HCT116 (cell line): ENCODE results near the gene LSP1. TPM values are rescaled to one million over a fixed set of nuclear protein-coding genes. Genes with fewer than 3 reads are reported as not detected.

Experiments used
- ATAC-seq: fragments of 200-7000 bp; cut with Tn5 transposase; 2 replicates; pipeline ENCODE4 v1.9.1; 2020; ENCODE audit warnings: mild to moderate bottlenecking, moderate library complexity
- BruUV-seq: library from RNA; stranded (reverse); fragments of 400-500 nt; replicated peaks from 2 replicates; lab custom pipeline; 2021; lab: Mats Ljungman, UMichigan
- CTCF ChIA-PET: fragments of 300-600 bp; sonication (Branson Sonifier 250); formaldehyde crosslinking; loops from one replicate; lab custom pipeline; 2021; ENCODE audit warnings: antibody characterized with exemption; lab: Charles Lee
- POLR2A ChIA-PET: fragments of 300-600, 350-600 bp; sonication (Branson Sonifier 250); formaldehyde crosslinking; loops from one replicate; lab custom pipeline; 2021; ENCODE audit warnings: antibody characterized with exemption; lab: Charles Lee
- RAD21 ChIA-PET, 2 experiments: fragments of 300-600 bp; sonication (Branson Sonifier 250); formaldehyde crosslinking; loops; one replicate each; lab custom pipeline; 2023; ENCODE audit warnings: low total read pairs in 2 of 2; ENCODE audit not compliant: uncharacterized antibody in 2 of 2, unreplicated experiment in 2 of 2, low non-redundant PET in 1 of 2; lab: Charles Lee
- DNase-seq: peaks from one replicate; pipeline ENCODE4 v3.0.0-alpha.2; 2010; ENCODE audit warnings: low read depth, low spot score
- H2AFZ ChIP-seq: fragments of 200-600 bp; shearing (Covaris generic), sonication (generic); 2 replicates; pipeline ENCODE4 v1.6.1; 2017; ENCODE audit warnings: low read depth, mixed run types, mixed read lengths, antibody characterized with exemption, low read length; ENCODE audit not compliant: poor library complexity, severe bottlenecking
- H3K27ac ChIP-seq: 2 replicates; pipeline ENCODE4 v1.5.1; 2012; ENCODE audit warnings: low read depth, low read length
- H3K27me3 ChIP-seq: fragments of 200-600 bp; sonication (generic); 2 replicates; pipeline ENCODE4 v1.6.1; 2016; ENCODE audit warnings: mixed run types, low read length, mixed read lengths; ENCODE audit not compliant: insufficient read depth
- H3K36me3 ChIP-seq, 2 experiments: fragments of 200-500 bp in 1 of 2; fragments of 200-600 bp in 1 of 2; sonication (Bioruptor generic) in 1 of 2; sonication (generic) in 1 of 2; 2 replicates each; pipeline versions ENCODE4 v1.5.1 to v1.6.1; 2014 to 2016; ENCODE audit warnings: low read length in 2 of 2, inconsistent platforms in 1 of 2, mixed read lengths in 1 of 2, mixed run types in 1 of 2; ENCODE audit not compliant: insufficient read depth in 2 of 2, control insufficient read depth in 1 of 2
- H3K4me1 ChIP-seq, 2 experiments: fragments of 200-600 bp in 1 of 2; sonication (generic) in 1 of 2; 2 replicates each; pipeline versions ENCODE4 v1.5.1 to v1.6.1; 2012 to 2017; ENCODE audit warnings: low read length in 2 of 2, inconsistent platforms in 1 of 2, mild to moderate bottlenecking in 1 of 2, mixed read lengths in 1 of 2, mixed run types in 1 of 2, moderate library complexity in 1 of 2; ENCODE audit not compliant: insufficient read depth in 2 of 2, control insufficient read depth in 1 of 2
- H3K4me2 ChIP-seq: fragments of 200-600 bp; sonication (generic); 2 replicates; pipeline ENCODE4 v1.6.1; 2017; ENCODE audit warnings: mixed run types, low read length, mixed read lengths
- H3K4me3 ChIP-seq, 2 experiments: fragments of 200-600 bp in 1 of 2; sonication (generic) in 1 of 2; replicated peaks in 1 of 2; 2 replicates each; pipeline ENCODE4 v1.5.1; 2011 to 2016; ENCODE audit warnings: low read length in 2 of 2, control low read depth in 1 of 2, low read depth in 1 of 2, mild to moderate bottlenecking in 1 of 2, mixed read lengths in 1 of 2, mixed run types in 1 of 2
- H3K79me2 ChIP-seq: fragments of 200-600 bp; sonication (generic); 2 replicates; pipeline ENCODE4 v1.6.1; 2017; ENCODE audit warnings: mild to moderate bottlenecking, mixed run types, low read length, moderate library complexity, mixed read lengths; ENCODE audit not compliant: insufficient read depth
- H3K9ac ChIP-seq: fragments of 200-600 bp; sonication (generic); 2 replicates; pipeline ENCODE4 v1.6.1; 2016; ENCODE audit warnings: low read length, mixed read lengths
- H3K9me2 ChIP-seq: fragments of 200-600 bp; sonication (generic), shearing (Covaris generic); 2 replicates; pipeline ENCODE4 v1.6.1; 2017; ENCODE audit warnings: mixed run types, mild to moderate bottlenecking, moderate library complexity; ENCODE audit not compliant: insufficient read depth
- H3K9me3 ChIP-seq, 2 experiments: fragments of 200-500 bp in 1 of 2; fragments of 200-600 bp in 1 of 2; sonication (Bioruptor generic) in 1 of 2; sonication (generic) in 1 of 2; 2 replicates each; pipeline ENCODE4 v1.6.1; 2014 to 2017; ENCODE audit warnings: low read length in 2 of 2, mixed read lengths in 2 of 2, inconsistent platforms in 1 of 2, low read depth in 1 of 2, mild to moderate bottlenecking in 1 of 2, mixed run types in 1 of 2, moderate library complexity in 1 of 2; ENCODE audit not compliant: control insufficient read depth in 1 of 2, insufficient read depth in 1 of 2
- H4K20me1 ChIP-seq: fragments of 200-600 bp; sonication (generic), shearing (Covaris generic); 2 replicates; pipeline ENCODE4 v1.6.1; 2017; ENCODE audit warnings: mixed run types, mild to moderate bottlenecking, moderate library complexity; ENCODE audit not compliant: insufficient read depth
- ATF3 ChIP-seq: IDR thresholded peaks from 2 replicates; pipeline ENCODE4 v1.6.1; 2012
- CBX3 ChIP-seq: IDR thresholded peaks from 2 replicates; pipeline ENCODE4 v1.6.1; 2012; ENCODE audit warnings: low read depth
- CEBPB ChIP-seq: IDR thresholded peaks from 2 replicates; pipeline ENCODE4 v1.6.1; 2012; ENCODE audit warnings: low read depth
- CTCF ChIP-seq, 3 experiments: fragments of 200-600 bp in 1 of 3; sonication (generic) in 1 of 3; IDR thresholded peaks in 2 of 3; conservative IDR thresholded peaks in 1 of 3; 2 replicates each; pipeline ENCODE4 v1.5.1; 2012 to 2017; ENCODE audit warnings: low read depth in 2 of 3, low read length in 2 of 3, antibody characterized with exemption in 1 of 3, borderline replicate concordance in 1 of 3, control low read depth in 1 of 3, mild to moderate bottlenecking in 1 of 3, mixed read lengths in 1 of 3, mixed run types in 1 of 3, moderate library complexity in 1 of 3; ENCODE audit not compliant: insufficient read depth in 1 of 3
- EGR1 ChIP-seq: IDR thresholded peaks from 2 replicates; pipeline ENCODE4 v1.6.1; 2012; ENCODE audit warnings: low read depth
- ELF1 ChIP-seq: IDR thresholded peaks from 2 replicates; pipeline ENCODE4 v1.6.1; 2012; ENCODE audit warnings: low read depth, borderline replicate concordance
- EZH2 ChIP-seq: fragments of 200-600 bp; sonication (generic); IDR thresholded peaks from 2 replicates; pipeline ENCODE4 v1.6.1; 2017; ENCODE audit warnings: antibody characterized with exemption, mixed run types
- EZH2phosphoT487 ChIP-seq: fragments of 200-600 bp; IDR thresholded peaks from 2 replicates; pipeline ENCODE4 v1.6.1; 2018; ENCODE audit warnings: antibody characterized with exemption, borderline replicate concordance
- MAX ChIP-seq: IDR thresholded peaks from 2 replicates; pipeline ENCODE4 v1.6.1; 2012
- SIN3A ChIP-seq: IDR thresholded peaks from 2 replicates; pipeline ENCODE4 v1.6.1; 2012; ENCODE audit warnings: low read depth
- SRF ChIP-seq: IDR thresholded peaks from 2 replicates; pipeline ENCODE4 v1.6.1; 2012; ENCODE audit warnings: low read depth
- ZBTB33 ChIP-seq: IDR thresholded peaks from 2 replicates; pipeline ENCODE4 v1.6.1; 2011; ENCODE audit warnings: mild to moderate bottlenecking, low read length, moderate library complexity; ENCODE audit not compliant: insufficient replicate concordance; ENCODE audit errors: extremely low read depth
- ZFX ChIP-seq: fragments of 450-650 bp; IDR thresholded peaks from 2 replicates; pipeline ENCODE4 v1.6.1; 2017
- intact Hi-C: fragments of 100-400 bp; cut with micrococcal nuclease; formaldehyde crosslinking; loops from 2 replicates; pipeline ENCODE4 v1.10.0; 2022
- total RNA-seq: library from RNA; stranded (reverse); gene quantifications from one replicate; pipeline ENCODE4 v1.2.1, GENCODE V29; 2021; ENCODE audit not compliant: unreplicated experiment

Gene LSP1
- total RNA-seq, 1 experiment from 2014 or later = 1.3 TPM

- H3K36me3 ChIP-seq = no peaks in the 10 kb centered on the region
- H3K9me2 ChIP-seq = no peaks in the 10 kb centered on the region
- H3K27ac ChIP-seq = no peak overlapping the region
- H3K4me3 ChIP-seq = no peak overlapping the region
- DNase-seq (no peak), ATAC-seq (no peak)
- H3K9me3 ChIP-seq = no peaks in the 10 kb centered on the region
- ChIA-PET POLR2A (no interaction called here), CTCF (interaction anchor here (2.5 kb wide), 1 partner anchor 270 kb away, joined by 60 read pairs; no protein-coding TSS in a partner anchor), RAD21 (interaction anchor here in 1 of 2 experiments (2.1 kb wide), 1 partner anchor 271 kb away, joined by 15 read pairs; no protein-coding TSS in a partner anchor)
- H3K4me1 ChIP-seq = peaks cover 0 to 4% of the 10 kb centered on the region in 2 experiments; a peak in 1 of 4 replicates
- intact Hi-C loops = loop anchor here (5.0 kb wide), 2 partner anchors 36 to 229 kb away; partner anchors contain the start of gene TNNT3
- H2AFZ ChIP-seq = no peak overlapping the region
- no peaks in the 10 kb centered on the region for H4K20me1 ChIP-seq
- no peaks in the 10 kb centered on the region for H3K79me2 ChIP-seq
- BruUV-seq = no TSS peak
- no peak overlapping the region for H3K4me2 ChIP-seq
- TF ChIP-seq EGR1 (no peak), CBX3 (no peak), EZH2phosphoT487 (no peak), ZFX (no peak), CEBPB (no peak), SRF (no peak), MAX (no peak), CTCF (IDR thresholded peaks at IDR 0.05 in 2 of 3, conservative IDR thresholded peaks at IDR 0.05 in 1 of 3; ENCODE audit: borderline replicate concordance in 1 of 3, insufficient read depth in 1 of 3, low read depth in 2 of 3, low read length in 2 of 3) (no peak), ATF3 (no peak), ELF1 (no peak), ZBTB33 (no peak), EZH2 (no peak), SIN3A (no peak)
- 0 out of 2 replicates have a peak, but pooled peaks cover 4% of the 10 kb centered on the region for H3K27me3 ChIP-seq
- no peak overlapping the region for H3K9ac ChIP-seq
These were observed 28.0 kb downstream of the LSP1 start for GRCh38 chr11:1880746-1881441.
